ENCODE measurements around the gene PKM.
"Not testable (repeated sequence)": the region's sequence is repeated elsewhere in the genome, so short reads cannot be mapped to it uniquely, and the experiment has no call there.

PKM gene

DNA sequence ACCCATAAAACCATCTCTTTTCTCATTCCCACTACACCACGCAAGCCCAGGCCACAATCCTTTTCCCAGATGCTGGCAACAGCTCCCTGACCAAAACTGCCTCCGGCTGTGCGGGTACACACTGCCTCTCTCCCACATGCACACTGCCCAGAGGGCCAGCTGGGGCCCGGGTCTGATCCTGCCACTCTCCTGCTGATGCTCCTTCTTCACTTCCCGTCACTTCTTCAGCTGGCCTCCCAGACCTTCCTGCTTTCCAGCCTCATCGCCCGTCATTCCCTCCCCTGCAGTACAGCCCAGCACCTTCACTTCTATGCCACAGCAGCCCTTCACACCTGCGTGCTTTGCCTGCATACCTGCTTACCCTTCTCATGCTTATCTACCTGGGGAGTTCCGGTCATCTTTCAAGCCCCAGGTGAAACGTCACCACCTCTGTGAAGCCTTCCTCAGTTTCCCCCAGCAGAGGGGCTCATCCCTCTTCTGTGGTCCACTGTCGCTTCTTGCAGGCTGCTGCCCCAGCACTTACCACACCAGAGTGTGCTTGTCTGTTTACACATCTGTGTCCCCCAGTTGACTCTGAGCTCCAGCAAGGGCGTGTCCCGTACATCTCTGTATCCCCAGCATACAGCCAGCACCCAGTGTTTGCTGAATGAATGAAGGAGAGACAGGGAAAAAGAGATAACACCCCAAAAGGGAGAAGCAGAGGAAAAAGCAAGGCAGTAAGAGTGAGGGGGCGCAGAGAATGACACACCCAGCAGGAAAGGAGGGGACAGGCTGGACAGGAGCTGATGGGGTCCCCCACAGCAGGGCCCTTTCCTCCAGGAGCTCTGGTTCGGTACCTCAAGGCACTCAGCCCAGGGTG is 55.6 kb downstream of the PKM start:
- no peak for DNase-seq

DNA sequence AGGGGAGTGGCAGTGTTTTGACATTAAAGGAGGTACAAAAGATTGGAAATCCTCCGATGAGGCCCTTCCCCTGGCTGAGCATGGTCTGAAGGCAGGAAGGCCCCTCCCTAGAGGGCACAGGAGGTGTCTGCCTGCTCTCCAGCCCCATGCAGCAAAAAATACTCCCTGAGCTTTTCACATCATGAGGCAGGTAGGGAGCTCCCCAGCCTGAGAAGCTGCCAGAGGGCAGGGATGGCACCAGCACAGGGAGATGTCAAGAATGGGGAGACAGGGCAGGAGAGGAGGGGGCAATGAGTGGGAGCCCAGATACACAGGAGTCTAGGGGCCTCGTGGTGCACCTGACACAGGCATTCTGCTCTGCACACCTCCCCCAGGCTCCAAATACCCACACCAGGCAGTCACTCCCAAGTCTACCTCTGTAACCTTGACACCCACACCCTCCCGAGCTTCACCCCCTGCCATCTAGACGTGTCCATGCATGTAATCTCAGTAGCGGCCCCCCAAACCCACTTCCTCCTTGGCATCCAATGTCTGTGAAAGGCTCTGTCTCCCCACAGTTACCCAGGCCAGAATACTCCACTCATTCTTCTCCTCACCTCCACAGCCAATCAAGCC is 56.3 kb downstream of the PKM start:
- DNase-seq = no peak

DNA sequence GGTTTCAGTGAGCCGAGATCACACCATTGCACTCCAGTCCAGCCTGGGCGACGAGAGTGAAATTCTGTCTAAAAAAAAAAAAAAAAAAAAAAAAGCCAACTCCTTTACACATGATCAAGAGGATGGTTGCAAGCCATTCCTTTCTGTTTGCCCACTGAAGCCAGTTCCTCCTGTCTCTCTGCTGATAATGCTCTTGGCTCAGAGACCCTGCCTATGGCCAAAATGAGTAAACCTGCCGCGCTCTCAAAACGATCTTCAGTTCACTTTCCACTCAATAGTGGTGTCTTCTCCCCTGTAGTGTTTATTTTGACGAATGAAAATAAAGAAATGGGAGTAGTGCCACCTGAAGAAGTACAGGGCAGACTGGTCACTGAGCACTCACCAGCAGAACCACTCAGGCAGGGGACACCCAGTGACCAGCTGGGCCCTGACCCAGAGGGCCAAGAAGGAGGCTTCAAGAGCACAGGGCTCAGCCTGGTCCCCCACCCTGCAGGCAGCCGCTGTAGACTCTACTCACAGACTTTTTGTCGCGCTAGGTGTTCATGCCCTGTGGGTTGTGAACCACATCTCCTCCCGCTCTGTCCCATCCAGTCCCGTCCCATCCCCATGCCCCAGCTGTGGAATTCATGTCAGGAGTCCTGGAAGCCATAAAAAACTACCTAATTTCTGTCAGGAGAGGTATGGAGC is 57.0 kb downstream of the PKM start:
- no peak for DNase-seq

DNA sequence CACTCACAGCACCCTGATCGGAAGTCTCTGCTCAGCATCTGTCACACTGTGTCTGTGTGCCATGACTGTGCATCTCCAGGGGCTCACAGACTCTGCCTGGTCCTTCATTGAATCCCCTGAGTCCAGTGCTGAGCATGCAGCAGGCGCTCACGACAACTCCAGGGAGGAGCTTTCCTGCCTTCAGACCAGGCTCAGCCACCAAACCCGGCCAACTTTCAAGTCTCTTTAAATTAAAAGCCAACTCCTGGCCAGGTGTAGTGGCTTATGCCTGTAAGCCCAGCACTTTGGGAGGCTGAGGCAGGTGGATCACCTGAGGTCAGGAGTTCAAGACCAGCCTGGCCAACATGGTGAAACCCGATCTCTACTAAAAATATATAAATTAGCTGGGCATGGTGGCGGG is 57.6 kb downstream of the PKM start:
- DNase-seq = no peak

DNA sequence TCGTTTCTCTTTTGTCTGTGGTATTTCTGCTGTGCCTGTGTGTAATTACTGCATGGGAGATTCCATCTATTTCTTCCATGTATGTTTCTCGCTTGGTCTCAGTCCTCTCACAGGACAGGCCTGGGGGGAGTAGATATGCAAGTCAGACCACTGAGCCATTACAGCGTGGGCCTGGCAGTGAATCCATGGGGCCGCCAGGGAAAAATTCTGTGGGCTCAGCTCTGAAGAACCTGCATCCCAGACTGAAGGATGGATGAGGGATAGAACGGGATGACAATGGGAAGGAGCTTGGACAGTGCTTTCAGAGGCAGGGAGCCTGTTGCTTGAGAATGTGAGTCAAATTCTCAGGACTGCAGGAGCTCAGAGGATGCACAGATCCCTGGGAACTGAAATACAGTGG is 58.2 kb downstream of the PKM start:
- DNase-seq = no peak

DNA sequence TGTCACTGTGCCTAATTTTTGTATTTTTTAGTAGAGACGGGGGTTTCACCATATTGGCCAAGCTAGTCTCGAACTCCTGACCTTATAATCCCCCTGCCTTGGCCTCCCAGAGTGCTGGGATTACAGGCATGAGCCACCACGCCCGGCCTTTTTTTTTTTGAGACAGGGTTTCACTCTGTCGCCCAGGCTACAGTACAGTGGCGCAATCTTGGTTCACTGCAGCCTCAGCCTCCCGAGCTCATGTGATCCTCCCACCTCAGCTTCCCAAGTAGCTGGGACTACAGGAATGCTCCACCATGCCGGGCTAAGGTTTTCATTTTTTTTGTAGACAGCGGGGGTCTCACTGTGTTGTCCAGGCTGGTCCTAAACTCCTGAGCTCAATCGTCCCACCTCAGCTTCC is 59.0 kb downstream of the PKM start:
- not testable (repeated sequence) for DNase-seq

DNA sequence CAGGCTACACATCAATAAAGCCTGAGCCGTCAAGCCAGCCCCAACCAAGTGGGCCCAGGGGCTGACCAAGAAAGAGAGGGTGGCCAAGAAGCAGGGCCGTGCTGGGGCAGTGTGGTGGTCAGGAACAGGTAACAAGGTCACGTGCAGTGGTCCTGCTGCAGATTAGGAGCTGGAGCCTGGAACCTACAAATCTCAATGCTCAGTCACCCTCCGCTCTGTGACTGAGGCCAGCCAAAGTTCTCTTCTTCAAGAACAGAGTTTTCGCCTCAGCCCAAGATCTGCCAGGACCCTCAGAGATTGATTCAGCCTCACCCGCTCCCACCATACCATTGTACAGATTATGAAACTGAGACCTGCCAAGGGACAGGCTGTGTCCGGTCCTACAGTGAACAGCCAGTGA is 60.3 kb downstream of the PKM start:
- no peak for DNase-seq

DNA sequence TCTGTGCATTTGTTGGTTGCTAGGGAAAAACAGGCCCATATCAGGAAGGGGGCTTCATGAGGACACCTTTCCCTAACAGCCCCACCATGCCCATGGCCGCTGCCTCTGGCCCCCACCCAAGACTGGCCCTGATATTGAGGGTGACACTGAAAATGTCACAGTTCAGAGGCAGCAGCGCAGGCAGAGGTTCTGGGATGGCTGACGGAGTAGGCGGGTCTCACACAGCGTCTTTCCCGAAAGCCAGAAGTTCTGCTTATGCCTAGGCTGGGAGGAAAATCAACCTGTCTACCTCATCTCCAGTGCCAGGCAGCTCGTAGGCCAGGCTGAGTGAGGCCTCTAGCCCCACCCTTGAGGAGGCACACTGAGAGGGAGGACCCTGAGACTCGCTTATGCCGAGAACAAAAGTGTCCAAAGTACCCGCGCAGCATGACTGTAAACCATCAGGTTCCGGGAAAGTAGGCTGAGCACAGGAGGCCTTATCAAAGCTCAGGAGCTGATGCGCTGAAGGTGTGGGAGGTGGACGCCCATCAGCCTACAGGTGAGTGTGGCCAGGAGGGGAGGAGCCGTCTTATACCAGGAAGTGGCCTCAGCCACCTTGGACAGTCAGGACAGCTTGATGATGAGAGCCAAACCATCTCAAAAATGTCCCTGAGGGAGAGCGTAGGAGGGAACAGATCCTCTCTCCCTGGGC is 60.9 kb downstream of the PKM start:
- no peak for DNase-seq

DNA sequence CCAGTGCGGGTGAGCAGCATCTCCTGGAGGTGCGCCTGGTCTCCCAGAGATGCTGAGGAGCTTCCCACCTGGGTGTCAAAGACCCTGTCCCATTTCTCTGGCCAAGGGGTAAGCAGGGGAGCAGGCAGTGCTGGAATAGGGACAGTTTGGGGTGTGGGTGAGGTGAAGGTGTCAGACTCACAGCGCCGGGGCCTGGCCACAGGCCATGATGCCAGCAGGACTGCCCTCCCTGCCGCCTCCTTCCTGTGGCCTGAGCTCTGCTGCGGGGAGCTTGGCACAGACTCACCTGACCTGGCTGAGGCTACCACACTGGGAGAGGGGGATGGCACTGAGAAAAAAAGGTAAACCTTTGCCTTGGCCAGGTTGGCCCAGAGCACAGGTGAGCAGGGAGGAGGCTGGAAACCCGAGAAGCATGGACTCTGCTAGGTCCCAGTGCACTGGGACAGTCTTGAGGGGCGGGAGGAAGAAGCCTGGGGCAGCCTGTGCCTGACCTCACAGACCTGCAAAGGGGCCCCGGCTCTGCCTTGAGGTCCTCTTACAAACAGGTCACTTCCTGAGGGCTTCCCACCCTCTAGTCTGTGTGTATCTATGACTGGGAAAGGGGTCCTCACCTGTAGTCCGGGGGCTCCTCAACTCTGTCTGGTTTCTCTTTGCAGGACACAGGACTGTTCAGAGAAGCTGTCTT is 61.6 kb downstream of the PKM start:
- no peak for DNase-seq

DNA sequence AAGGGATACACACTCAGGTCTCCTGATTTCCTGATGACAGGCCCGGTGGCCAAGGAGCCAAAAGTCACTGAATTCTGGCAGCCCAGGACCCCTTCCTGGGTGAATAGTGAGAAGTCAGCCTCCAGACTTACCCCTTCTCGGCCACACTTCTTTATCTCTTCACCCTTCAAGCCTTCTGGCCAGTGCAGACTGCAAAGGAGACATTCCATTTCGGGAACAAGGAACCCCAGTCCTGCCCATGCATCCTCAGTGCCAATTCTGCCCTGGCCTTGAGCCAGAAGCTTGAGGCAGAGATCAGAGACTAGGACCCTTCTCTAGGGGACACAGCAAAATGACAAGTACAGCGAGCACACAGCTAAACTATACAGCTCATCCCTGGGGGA is 62.2 kb downstream of the PKM start:
- no peak for DNase-seq

DNA sequence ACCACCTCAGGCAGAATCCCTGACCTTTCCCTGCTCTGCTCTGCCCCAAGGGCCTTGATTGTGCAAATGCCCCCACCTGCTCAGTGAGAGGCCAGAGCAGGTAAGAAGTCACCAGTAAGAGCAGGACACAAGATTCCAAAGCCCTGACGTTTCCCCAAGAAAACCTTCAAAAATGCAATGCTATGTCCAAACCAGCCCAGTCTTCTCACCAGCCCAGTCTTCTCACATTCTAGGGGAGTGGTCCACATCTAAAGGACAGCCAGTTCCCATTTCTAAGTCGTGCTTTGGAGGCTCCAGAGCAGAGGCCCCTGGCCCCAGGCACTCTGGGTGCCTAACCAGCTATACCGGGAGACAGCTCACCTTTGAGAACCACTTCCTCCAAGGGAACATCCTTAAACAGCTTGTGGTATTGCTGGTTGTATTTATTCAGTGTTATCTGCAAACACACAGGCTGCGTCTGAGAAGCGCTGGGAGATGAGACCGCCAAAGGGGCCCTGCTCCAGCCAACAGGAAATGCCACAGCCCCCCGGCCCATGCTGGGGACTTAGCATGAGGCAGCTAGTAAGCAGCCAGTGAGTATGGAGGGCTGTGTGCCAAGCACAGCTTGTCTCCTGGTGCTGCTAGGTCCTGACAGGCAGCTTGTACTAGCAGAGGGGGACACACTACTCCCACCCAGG is 62.7 kb downstream of the PKM start:
- DNase-seq = no peak

DNA sequence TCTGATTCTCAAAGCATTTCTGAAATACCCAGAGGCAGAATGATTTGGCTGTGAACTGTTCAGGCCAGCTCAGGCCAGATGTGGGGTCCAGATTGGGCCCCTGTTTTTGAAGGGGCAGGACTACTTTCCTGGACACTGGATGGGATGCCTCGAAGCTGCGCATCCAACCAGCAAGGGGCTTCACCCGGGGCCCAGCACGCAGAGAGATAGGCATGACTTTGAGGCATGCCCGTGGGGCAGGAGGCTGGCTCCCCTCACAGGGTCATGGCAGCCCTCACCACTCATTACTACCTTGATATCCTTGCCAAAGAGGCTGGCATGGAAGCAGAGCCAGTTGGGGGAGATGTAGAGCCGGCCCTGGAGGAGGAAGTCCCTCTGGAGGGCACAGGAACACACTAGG is 63.5 kb downstream of the PKM start:
- no peak for DNase-seq

DNA sequence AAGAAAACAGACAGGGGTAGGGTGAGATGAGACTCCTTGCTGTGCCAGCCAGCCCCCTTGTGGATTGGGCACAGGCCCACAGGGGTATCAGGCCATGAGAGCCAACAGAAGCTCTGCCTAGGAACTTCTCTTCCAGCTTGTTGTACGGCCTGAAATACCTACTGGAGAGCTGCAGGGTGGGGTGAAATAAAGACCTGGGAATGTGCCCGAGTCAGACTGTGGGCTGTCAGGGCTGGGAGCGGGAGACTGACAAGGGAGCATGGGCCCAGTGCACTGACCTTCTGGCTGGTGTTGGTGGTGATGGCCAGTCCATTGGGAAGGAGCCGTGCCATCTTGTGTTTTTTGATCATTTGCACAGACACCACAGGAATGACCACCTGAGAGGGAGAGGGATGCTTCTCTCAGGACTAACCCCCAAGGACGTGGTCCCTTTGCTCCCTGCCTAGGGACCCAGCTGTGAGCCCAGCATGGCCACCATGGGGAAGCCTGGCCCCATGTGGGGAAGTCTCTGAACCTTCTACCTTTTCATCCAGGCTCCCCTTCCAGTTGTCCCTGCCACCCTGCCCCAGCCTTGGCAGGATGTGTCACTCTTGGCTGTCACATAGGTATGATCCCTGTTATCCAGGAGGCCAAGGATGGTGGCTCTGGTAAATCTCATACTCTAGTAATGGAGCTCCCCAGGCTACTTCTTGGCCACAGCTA is 64.1 kb downstream of the PKM start:
- no peak for DNase-seq

DNA sequence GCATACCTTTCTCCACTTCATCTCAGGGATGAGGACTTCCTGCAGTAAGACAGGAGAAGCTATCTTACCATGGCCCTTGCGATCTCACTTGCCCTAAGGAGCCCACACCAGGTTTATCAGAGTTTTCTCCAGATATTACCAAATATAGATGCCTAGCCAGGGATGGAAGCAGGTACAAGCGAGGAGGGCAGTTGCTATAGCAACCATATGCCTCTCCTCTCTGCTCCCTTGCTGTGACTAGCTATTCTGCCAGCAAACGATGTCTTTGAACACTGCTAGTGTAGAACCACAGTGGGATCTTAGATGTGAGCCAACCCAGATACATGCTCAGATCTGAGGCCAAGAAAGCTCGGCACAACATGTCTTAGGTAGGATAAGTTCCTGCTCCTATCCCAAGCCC is 67.3 kb downstream of the PKM start:
- DNase-seq = no peak

DNA sequence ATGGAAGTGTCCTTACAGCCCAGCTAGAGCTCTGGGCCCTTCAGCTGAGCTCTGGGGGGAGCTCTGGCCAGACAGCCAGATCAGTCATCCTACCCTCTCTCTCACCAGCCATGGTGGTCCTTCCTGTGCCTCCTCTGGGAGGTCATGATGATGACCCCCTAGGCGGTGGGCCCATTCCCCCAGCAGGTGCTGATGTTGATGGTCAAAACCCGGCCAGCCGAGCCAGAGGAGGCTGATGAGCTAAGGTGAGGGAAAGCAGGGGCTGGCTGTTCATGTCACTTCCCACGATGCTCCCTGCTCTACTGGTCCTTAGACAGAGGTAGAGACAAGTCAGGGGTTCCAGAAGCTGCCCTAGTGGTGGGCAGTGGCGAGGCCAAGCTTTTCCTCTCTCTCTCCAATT is 68.4 kb downstream of the PKM start:
- DNase-seq = no peak

DNA sequence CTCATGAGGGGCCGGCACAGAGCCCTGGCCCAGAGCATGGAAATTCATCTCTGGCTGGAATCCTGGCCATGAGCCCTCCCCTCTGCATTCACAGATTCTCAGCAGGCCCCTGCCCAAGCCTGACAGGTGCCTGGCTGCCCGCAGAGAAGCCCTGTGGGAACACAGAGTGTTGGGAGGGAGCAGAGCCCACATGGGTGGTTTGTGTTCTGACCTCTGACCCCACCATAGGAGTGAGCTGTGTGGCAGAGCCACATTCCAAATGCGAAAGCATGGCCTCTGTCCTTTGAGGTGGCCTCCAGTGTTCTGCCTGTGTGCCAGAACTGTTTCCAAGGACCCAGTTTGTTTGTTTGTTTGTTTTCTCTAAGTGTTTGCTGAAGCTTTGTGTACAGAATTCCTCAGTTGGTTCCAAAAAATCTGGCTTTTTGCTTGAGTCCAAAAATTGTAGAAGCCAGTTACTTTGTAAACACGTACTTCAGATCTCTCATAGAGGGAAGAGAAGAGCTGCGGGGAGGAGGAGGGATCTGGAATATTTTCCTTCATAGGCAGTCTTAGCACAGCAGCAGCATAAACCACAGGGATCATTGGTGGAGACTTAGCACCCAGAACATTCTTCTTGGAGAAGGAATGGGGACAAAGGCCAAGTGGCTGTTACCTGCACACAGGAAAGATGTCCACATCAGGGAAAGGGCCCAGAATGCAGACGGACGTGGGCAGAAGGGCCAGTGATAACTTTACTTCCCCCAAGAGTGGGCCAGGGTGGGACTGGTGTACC is 69.4 kb downstream of the PKM start:
- no peak for DNase-seq

DNA sequence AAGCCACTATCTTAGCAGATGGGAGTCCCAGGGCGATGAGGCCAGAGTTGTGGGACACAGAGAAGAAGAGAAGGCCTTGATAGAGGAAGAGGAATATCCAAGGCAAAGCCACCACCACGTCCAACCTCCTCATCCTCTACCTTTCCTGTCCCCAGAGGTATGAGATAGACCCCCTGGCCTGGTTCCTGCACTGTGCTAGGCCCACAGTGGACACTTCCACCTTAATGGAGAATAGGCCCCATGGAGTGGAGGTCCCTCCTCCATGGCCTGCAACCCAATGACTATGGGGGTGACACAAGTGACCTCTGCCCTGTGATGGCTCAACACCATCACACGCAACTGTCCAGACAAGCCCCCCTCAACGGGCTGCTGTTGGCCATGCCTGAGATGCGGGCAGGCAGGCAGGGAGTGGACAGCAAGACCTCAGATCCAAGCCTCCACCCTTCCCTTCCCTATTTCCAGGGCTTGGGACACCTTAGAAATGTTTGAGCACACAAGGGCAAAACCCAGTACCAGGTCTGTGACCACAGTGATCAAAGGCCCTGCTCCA is 70.2 kb downstream of the PKM start:
- no peak for DNase-seq

DNA sequence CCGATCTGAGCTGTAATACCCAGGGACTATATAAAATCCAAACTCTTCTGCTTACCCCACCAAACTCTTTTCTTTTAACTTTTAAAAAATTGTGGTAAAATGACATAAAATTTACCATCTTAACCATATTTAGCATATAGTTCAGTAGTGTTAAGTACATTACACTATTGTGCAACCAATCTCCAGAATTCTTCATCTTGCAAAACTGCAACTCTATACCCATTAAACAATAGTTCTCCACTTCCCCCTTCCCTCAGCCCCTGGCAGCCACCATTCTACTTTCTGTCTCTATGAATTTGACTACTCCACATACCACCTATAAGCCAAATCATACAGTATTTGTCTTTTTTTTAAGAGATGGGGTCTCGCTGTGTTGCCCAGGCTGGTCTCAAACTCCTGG is 74.1 kb downstream of the PKM start:
- DNase-seq = no peak

DNA sequence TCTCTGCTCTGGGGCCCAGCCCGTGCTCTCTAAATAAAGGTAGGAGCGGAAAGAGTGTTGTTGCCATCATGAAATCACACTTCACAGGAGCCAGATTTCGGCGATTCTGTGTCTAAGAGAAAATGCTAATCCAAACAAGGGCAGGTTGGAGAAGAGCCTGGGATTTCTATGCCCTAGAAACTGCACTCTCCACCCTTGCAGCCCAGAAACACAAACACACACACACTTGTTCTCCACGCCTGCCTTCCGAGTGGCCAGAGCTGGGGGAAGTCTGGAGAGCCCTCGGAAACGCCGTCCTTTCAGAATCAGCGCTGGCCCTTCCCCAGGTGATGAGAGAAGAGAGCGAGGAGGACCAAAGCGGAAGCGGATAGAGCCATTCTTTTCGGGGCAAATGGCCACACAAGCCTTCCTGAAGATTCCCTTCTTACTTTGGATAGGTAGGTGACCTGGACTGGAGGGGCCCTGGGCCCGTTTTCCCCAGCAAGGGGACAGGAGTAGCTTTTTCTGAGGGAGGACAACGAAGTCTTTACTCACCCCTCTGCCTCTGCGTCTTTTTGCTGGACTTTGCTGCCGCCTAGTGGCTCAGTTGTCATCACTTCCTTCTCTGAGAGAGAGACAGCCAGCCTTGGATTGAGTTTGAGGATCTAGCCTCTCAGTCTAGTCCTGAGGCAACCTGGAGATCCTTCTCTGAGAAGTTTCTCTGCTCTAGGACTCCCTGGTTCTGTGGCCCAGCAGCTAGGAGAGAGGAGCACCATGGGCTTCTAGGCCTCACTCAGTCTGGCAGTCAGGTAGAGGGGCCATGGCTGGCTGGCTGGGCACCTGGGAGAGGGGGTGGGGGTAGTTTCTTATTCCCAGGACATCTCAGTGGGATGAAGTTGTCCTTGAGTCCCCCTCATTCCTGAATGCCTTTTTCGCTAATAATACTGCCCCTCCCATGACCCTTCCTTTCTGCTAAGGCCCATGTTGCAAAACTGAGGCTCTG is 75.1 kb downstream of the PKM start:
- peak; percentile 68 for DNase-seq

All from SHP77 treated with DMSO at 0.1 percent for 48 hours (cell line).